SK-N-SH (cell line): ENCODE results near the gene WWC1. TPM values are rescaled to one million over a fixed set of nuclear protein-coding genes. Genes with fewer than 3 reads are reported as not detected.

Experiments
- CTCF ChIA-PET: fragments of 300-600, 350-600 bp; formaldehyde crosslinking; extraction: SDS; loops from one replicate; lab custom pipeline; 2021; lab: Yijun Ruan, JAX
- POLR2A ChIA-PET: fragments of 350-600 bp; sonication (Branson Sonifier 250); formaldehyde crosslinking; extraction: SDS; loops from one replicate; lab custom pipeline; 2020; ENCODE audit warnings: antibody characterized with exemption, inconsistent platforms; lab: Yijun Ruan, JAX
- DNase-seq: peaks from one replicate; pipeline ENCODE4 v3.0.0; 2012
- H2AFZ ChIP-seq: fragments of 200-600 bp; sonication (generic); 2 replicates; pipeline ENCODE4 v1.8.1; 2016; ENCODE audit warnings: antibody characterized with exemption, mild to moderate bottlenecking, low read depth
- H3F3A ChIP-seq: fragments of 200-600 bp; sonication (generic); replicated peaks from 2 replicates; pipeline ENCODE3; 2016; ENCODE audit warnings: antibody characterized with exemption, mild to moderate bottlenecking; ENCODE audit not compliant: insufficient read depth
- H3K27ac ChIP-seq, 2 experiments: fragments of 200-500 bp in 1 of 2; fragments of 200-600 bp in 1 of 2; sonication (Bioruptor generic) in 1 of 2; sonication (generic), shearing (Covaris generic) in 1 of 2; 2 replicates each; pipeline versions ENCODE4 v1.5.1 to v1.6.1; 2014 to 2016; ENCODE audit warnings: low read depth in 2 of 2, inconsistent platforms in 1 of 2, low read length in 1 of 2, mild to moderate bottlenecking in 1 of 2, mixed read lengths in 1 of 2
- H3K27me3 ChIP-seq: fragments of 200-600 bp; sonication (generic), shearing (Covaris generic); 2 replicates; pipeline ENCODE4 v1.6.1; 2016; ENCODE audit warnings: mixed run types; ENCODE audit not compliant: insufficient read depth
- H3K36me3 ChIP-seq, 2 experiments: fragments of 200-500 bp in 1 of 2; fragments of 200-600 bp in 1 of 2; sonication (Bioruptor generic) in 1 of 2; sonication (generic) in 1 of 2; replicated peaks in 1 of 2; 2 replicates each; pipeline versions ENCODE3 to v1.5.1; 2014 to 2016; ENCODE audit warnings: low read length in 1 of 2, mild to moderate bottlenecking in 1 of 2; ENCODE audit not compliant: insufficient read depth in 2 of 2, control insufficient read depth in 1 of 2
- H3K4me1 ChIP-seq, 2 experiments: fragments of 200-500 bp in 1 of 2; fragments of 200-600 bp in 1 of 2; sonication (Bioruptor generic) in 1 of 2; sonication (generic), shearing (Covaris generic) in 1 of 2; 2 replicates each; pipeline versions ENCODE4 v1.5.1 to v1.6.1; 2014 to 2016; ENCODE audit warnings: low read depth in 1 of 2, low read length in 1 of 2, mixed run types in 1 of 2; ENCODE audit not compliant: insufficient read depth in 2 of 2, control insufficient read depth in 1 of 2
- H3K4me2 ChIP-seq: fragments of 200-600 bp; sonication (generic), shearing (Covaris generic); 2 replicates; pipeline ENCODE4 v1.6.1; 2017; ENCODE audit warnings: mixed run types
- H3K4me3 ChIP-seq, 2 experiments: fragments of 200-500 bp in 1 of 2; fragments of 200-600 bp in 1 of 2; sonication (Bioruptor generic) in 1 of 2; sonication (generic), shearing (Covaris generic) in 1 of 2; 2 replicates each; pipeline versions ENCODE4 v1.5.1 to v1.8.1; 2014 to 2016; ENCODE audit warnings: low read depth in 2 of 2, inconsistent platforms in 1 of 2, low read length in 1 of 2, mild to moderate bottlenecking in 1 of 2, mixed read lengths in 1 of 2, moderate library complexity in 1 of 2
- H3K79me2 ChIP-seq: fragments of 200-600 bp; sonication (generic); 2 replicates; pipeline ENCODE4 v1.8.1; 2017; ENCODE audit warnings: mild to moderate bottlenecking; ENCODE audit not compliant: insufficient read depth
- H3K9ac ChIP-seq: fragments of 200-600 bp; sonication (generic); 2 replicates; pipeline ENCODE4 v1.6.1; 2017; ENCODE audit warnings: mixed run types
- H3K9me2 ChIP-seq: fragments of 200-600 bp; sonication (generic); 2 replicates; pipeline ENCODE4 v1.6.1; 2017; ENCODE audit warnings: mixed run types
- H3K9me3 ChIP-seq: fragments of 200-600 bp; sonication (generic); 2 replicates; pipeline ENCODE4 v1.6.1; 2017; ENCODE audit warnings: mixed run types, mild to moderate bottlenecking, moderate library complexity
- H4K20me1 ChIP-seq: fragments of 200-600 bp; sonication (generic); 2 replicates; pipeline ENCODE4 v1.6.1; 2017; ENCODE audit warnings: mild to moderate bottlenecking, mixed run types; ENCODE audit not compliant: insufficient read depth
- ELF1 ChIP-seq: IDR thresholded peaks from 2 replicates; pipeline ENCODE4 v1.4.0; 2012
- EP300 ChIP-seq, 2 experiments: IDR thresholded peaks; 2 replicates each; pipeline versions ENCODE4 v1.4.0 to v1.6.1; 2012; ENCODE audit warnings: borderline replicate concordance in 1 of 2, low read depth in 1 of 2, low read length in 1 of 2
- FOXM1 ChIP-seq: IDR thresholded peaks from 2 replicates; pipeline ENCODE4 v1.4.0; 2012; ENCODE audit warnings: low read depth, mild to moderate bottlenecking
- GABPA ChIP-seq: IDR thresholded peaks from 2 replicates; pipeline ENCODE4 v1.4.0; 2012; ENCODE audit warnings: low read depth, mild to moderate bottlenecking
- IRF3 ChIP-seq: fragments of 150-350 bp; IDR thresholded peaks from 2 replicates; pipeline ENCODE4 v1.6.1; 2016; ENCODE audit warnings: mild to moderate bottlenecking, low read depth, low read length
- JUND ChIP-seq: IDR thresholded peaks from 2 replicates; pipeline ENCODE4 v1.4.0; 2012
- MAX ChIP-seq: IDR thresholded peaks from 2 replicates; pipeline ENCODE4 v1.4.0; 2012; ENCODE audit warnings: low read depth
- MXI1 ChIP-seq: IDR thresholded peaks from 2 replicates; pipeline ENCODE4 v1.6.1; 2012; ENCODE audit warnings: mild to moderate bottlenecking, low read depth, low read length, improper control_type of control experiment
- NFIC ChIP-seq: IDR thresholded peaks from 2 replicates; pipeline ENCODE4 v1.4.0; 2012; ENCODE audit warnings: borderline replicate concordance
- POLR2AphosphoS5 ChIP-seq: IDR thresholded peaks from 2 replicates; pipeline ENCODE4 v1.6.1; 2012; ENCODE audit warnings: low read depth, low read length
- RAD21 ChIP-seq: IDR thresholded peaks from 2 replicates; pipeline ENCODE4 v1.6.1; 2012; ENCODE audit warnings: mild to moderate bottlenecking, low read length
- RCOR1 ChIP-seq: fragments of 150-350 bp; IDR thresholded peaks from 2 replicates; pipeline ENCODE4 v1.6.1; 2017; ENCODE audit warnings: antibody characterized with exemption, low read length
- RFX5 ChIP-seq: IDR thresholded peaks from 2 replicates; pipeline ENCODE4 v1.6.1; 2012; ENCODE audit warnings: mild to moderate bottlenecking, improper control_type of control experiment, low read length
- RXRA ChIP-seq: IDR thresholded peaks from 2 replicates; pipeline ENCODE4 v1.4.0; 2012; ENCODE audit warnings: low read depth, mild to moderate bottlenecking, borderline replicate concordance
- SMC3 ChIP-seq: IDR thresholded peaks from 2 replicates; pipeline ENCODE4 v1.6.1; 2012; ENCODE audit warnings: low read depth, low read length, improper control_type of control experiment
- TCF12 ChIP-seq: IDR thresholded peaks from 2 replicates; pipeline ENCODE4 v1.4.0; 2012
- TEAD4 ChIP-seq: IDR thresholded peaks from 2 replicates; pipeline ENCODE4 v1.4.0; 2012; ENCODE audit warnings: mild to moderate bottlenecking, borderline replicate concordance; ENCODE audit not compliant: insufficient read depth
- WGBS: methylation state at CpG from one replicate; pipeline ENCODE4 v1.1.6; 2017; ENCODE audit warnings: low lambda C conversion rate; 5-methylcytosine and 5-hydroxymethylcytosine counted together
- polyA plus RNA-seq, 3 experiments: library from polyadenylated mRNA; depleted of rRNA; stranded (reverse); fragments of >200 nt; gene quantifications; 2 replicates each; pipeline ENCODE4 v1.2.3, GENCODE V29; 2012
- TF ChIP-seq, protein P1 (sequence below): IDR thresholded peaks from 2 replicates; pipeline ENCODE4 v1.4.0; 2012; ENCODE audit warnings: low read depth, borderline replicate concordance
- TF ChIP-seq, protein P2 (sequence below): IDR thresholded peaks from 2 replicates; pipeline ENCODE4; 2012
- TF ChIP-seq, protein P3 (sequence below): fragments of 200-600 bp; sonication (generic); IDR thresholded peaks from 2 replicates; pipeline ENCODE4 v1.6.1; 2017; ENCODE audit warnings: antibody characterized with exemption, mild to moderate bottlenecking, moderate library complexity

WWC1 gene
- polyA plus RNA-seq, 1 of the 3 experiments (the other 2 are of a cell fraction) = 16.9 TPM

- no peak overlapping the region for H3K9ac ChIP-seq
- no peaks in the 10 kb centered on the region for H3K9me2 ChIP-seq
- no peaks in the 10 kb centered on the region for H3K27me3 ChIP-seq
- peaks cover 16% of the 10 kb centered on the region; the same call in 1 of the 2 replicates for H3K79me2 ChIP-seq
- H3K27ac ChIP-seq = no peak overlapping the region
- H3K9me3 ChIP-seq = no peaks in the 10 kb centered on the region
- no peak overlapping the region for H3K4me2 ChIP-seq
- H2AFZ ChIP-seq = no peak overlapping the region
- H3K4me1 ChIP-seq = peaks cover under 1 to 2% of the 10 kb centered on the region in 2 experiments; a peak in 1 of 4 replicates
- H4K20me1 ChIP-seq = no peaks in the 10 kb centered on the region
- CTCF ChIA-PET = no interaction called here
- TF ChIP-seq TEAD4 = no peak
- TF ChIP-seq, protein P1, sequence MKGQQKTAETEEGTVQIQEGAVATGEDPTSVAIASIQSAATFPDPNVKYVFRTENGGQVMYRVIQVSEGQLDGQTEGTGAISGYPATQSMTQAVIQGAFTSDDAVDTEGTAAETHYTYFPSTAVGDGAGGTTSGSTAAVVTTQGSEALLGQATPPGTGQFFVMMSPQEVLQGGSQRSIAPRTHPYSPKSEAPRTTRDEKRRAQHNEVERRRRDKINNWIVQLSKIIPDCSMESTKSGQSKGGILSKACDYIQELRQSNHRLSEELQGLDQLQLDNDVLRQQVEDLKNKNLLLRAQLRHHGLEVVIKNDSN = no peak
- TF ChIP-seq ELF1 = no peak
- no peak for TF ChIP-seq RXRA
- TF ChIP-seq, all 33 proteins: peak for 0
- POLR2A ChIA-PET = no interaction called here
- peaks cover 9% of the 10 kb centered on the region for H3F3A ChIP-seq
- 99% methylated on average over 4 of the region's 4 CpGs for WGBS
- no peak overlapping the region for H3K4me3 ChIP-seq
- H3K36me3 ChIP-seq = no peaks in the 10 kb centered on the region
- DNase-seq = no peak
Measured at GRCh38 chr5:168370831-168371230, 79.4 kb downstream of the WWC1 start.

GRCh38 chr5:168372356-168372946, 81.0 kb downstream of the WWC1 start:
- Histone ChIP-seq H3K9me2 (no peaks in the 10 kb centered on the region), H3F3A (no peaks in the 10 kb centered on the region), H3K79me2 (peaks cover 16% of the 10 kb centered on the region; the same call in 1 of the 2 replicates), H3K9me3 (no peaks in the 10 kb centered on the region), H3K4me3 (no peak overlapping the region), H4K20me1 (no peaks in the 10 kb centered on the region), H3K9ac (no peak overlapping the region), H3K27me3 (no peaks in the 10 kb centered on the region), H3K4me1 (no peaks in the 10 kb centered on the region), H2AFZ (no peak overlapping the region), H3K4me2 (no peak overlapping the region), H3K36me3 (peaks cover 0 to 3% of the 10 kb centered on the region in 2 experiments), H3K27ac (no peak overlapping the region)
- WGBS = 79% methylated on average over 2 of the region's 2 CpGs
- CTCF ChIA-PET = no interaction called here
- POLR2A ChIA-PET = no interaction called here
- TF ChIP-seq RCOR1 (no peak), MXI1 (no peak), POLR2AphosphoS5 (no peak), FOXM1 (no peak), JUND (no peak), NFIC (no peak), RAD21 (no peak), TCF12 (no peak), ELF1 (no peak), TEAD4 (no peak), RFX5 (no peak), IRF3 (no peak), MAX (no peak), GABPA (no peak), SMC3 (no peak), EP300 (IDR thresholded peaks at IDR 0.05; ENCODE audit: borderline replicate concordance in 1 of 2, low read depth in 1 of 2, low read length in 1 of 2) (no peak)
- TF ChIP-seq, protein P2, sequence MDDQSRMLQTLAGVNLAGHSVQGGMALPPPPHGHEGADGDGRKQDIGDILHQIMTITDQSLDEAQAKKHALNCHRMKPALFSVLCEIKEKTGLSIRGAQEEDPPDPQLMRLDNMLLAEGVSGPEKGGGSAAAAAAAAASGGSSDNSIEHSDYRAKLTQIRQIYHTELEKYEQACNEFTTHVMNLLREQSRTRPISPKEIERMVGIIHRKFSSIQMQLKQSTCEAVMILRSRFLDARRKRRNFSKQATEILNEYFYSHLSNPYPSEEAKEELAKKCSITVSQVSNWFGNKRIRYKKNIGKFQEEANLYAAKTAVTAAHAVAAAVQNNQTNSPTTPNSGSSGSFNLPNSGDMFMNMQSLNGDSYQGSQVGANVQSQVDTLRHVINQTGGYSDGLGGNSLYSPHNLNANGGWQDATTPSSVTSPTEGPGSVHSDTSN = no peak
- TF ChIP-seq, protein P3, sequence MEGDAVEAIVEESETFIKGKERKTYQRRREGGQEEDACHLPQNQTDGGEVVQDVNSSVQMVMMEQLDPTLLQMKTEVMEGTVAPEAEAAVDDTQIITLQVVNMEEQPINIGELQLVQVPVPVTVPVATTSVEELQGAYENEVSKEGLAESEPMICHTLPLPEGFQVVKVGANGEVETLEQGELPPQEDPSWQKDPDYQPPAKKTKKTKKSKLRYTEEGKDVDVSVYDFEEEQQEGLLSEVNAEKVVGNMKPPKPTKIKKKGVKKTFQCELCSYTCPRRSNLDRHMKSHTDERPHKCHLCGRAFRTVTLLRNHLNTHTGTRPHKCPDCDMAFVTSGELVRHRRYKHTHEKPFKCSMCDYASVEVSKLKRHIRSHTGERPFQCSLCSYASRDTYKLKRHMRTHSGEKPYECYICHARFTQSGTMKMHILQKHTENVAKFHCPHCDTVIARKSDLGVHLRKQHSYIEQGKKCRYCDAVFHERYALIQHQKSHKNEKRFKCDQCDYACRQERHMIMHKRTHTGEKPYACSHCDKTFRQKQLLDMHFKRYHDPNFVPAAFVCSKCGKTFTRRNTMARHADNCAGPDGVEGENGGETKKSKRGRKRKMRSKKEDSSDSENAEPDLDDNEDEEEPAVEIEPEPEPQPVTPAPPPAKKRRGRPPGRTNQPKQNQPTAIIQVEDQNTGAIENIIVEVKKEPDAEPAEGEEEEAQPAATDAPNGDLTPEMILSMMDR = no peak
- DNase-seq = no peak
